Measurements from ENCODE around the gene ST6GALNAC6.
A peak's percentile ranks its signal among the peaks of the same experiment; 100 is the strongest.

DNA sequence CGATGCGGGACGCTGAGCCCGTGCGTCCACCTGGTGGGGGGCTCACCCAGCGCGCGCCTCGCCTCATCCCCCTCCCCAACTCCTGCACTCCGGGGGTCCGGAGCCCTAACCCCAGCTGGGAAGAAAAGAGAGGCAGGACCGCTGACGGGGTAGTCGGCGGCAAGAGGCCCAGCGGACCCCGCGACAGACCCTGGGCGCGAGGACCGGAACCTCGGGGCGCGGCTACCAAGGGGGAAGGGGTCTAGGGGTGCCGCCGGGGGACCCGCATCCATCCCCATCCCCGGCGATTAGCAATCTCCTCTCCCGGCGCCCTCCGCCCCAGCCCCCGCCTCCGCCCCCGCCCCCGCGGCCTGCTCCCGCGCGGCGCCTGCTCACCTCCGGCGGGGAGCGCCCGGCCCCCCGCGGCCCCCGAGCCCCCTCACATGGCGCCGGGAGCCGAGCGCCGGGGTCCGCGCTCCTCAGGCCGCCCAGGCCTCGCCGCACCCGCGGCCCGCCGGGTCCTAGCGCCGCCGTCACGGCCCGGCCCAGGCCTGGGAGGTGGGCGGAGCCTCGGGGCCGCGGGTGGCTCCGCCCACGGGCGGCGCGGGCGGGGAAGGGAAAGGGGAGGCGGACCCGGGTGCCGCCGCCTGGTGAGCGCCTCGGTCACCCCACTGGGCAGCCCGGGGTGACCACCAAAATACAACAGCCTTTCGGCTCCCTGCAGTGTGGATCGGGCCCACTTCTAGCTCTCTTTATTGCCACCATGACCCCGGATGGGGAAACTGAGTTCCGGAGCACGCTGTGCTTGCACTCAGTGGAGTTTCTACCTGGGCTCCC, at the start of gene ST6GALNAC6:
- TF ChIP-seq, protein P1, sequence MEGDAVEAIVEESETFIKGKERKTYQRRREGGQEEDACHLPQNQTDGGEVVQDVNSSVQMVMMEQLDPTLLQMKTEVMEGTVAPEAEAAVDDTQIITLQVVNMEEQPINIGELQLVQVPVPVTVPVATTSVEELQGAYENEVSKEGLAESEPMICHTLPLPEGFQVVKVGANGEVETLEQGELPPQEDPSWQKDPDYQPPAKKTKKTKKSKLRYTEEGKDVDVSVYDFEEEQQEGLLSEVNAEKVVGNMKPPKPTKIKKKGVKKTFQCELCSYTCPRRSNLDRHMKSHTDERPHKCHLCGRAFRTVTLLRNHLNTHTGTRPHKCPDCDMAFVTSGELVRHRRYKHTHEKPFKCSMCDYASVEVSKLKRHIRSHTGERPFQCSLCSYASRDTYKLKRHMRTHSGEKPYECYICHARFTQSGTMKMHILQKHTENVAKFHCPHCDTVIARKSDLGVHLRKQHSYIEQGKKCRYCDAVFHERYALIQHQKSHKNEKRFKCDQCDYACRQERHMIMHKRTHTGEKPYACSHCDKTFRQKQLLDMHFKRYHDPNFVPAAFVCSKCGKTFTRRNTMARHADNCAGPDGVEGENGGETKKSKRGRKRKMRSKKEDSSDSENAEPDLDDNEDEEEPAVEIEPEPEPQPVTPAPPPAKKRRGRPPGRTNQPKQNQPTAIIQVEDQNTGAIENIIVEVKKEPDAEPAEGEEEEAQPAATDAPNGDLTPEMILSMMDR (IDR thresholded peaks at IDR 0.05), result peak in 2 of 4 experiments; percentile 18 to 25
- peak; percentile 77 to 83 for TF ChIP-seq POLR2A (IDR thresholded peaks at IDR 0.05)
